Mucosa of stomach (tissue), 1 donor: ENCODE results near the gene SIRPG.
"Not testable (repeated sequence)": the region's sequence is repeated elsewhere in the genome, so short reads cannot be mapped to it uniquely, and the experiment has no call there.

Source experiments
- H3K27me3 ChIP-seq: one replicate; pipeline ENCODE4 v1.7.0; 2013; ENCODE audit warnings: mild to moderate bottlenecking, low read length; ENCODE audit not compliant: control insufficient read depth, insufficient read depth
- H3K36me3 ChIP-seq: one replicate; pipeline ENCODE4 v1.7.0; 2013; ENCODE audit warnings: low read length; ENCODE audit not compliant: control insufficient read depth, insufficient read depth
- H3K4me1 ChIP-seq: one replicate; pipeline ENCODE4 v1.7.0; 2013; ENCODE audit warnings: mild to moderate bottlenecking, low read length; ENCODE audit not compliant: control insufficient read depth, insufficient read depth
- H3K4me3 ChIP-seq: one replicate; pipeline ENCODE4 v1.7.0; 2013; ENCODE audit warnings: low read length
- H3K9ac ChIP-seq: one replicate; pipeline ENCODE4 v1.7.0; 2013; ENCODE audit warnings: mild to moderate bottlenecking, low read length, moderate library complexity
- H3K9me3 ChIP-seq: one replicate; pipeline ENCODE4 v1.7.0; 2013; ENCODE audit warnings: mild to moderate bottlenecking, low read length, moderate library complexity; ENCODE audit not compliant: control insufficient read depth
- donor health status: Pancreatic carcinoma.

SIRPG gene

GRCh38 chr20:1657556-1658334, at the start of gene SIRPG:
SIRPG (minus strand) TSS chr20:1657779; CDS start chr20:1657714, 65 bp downstream.
- Histone ChIP-seq H3K9ac (no peak within 1 kb of the TSS), H3K27me3 (no peaks in the 10 kb centered on the region), H3K4me1 (no peaks in the 10 kb centered on the region), H3K4me3 (no peak within 1 kb of the TSS), H3K36me3 (no peaks in the 10 kb centered on the region), H3K9me3 (no peaks in the 10 kb centered on the region)

- H3K27me3 ChIP-seq, H3K9me3 ChIP-seq, H3K4me3 ChIP-seq, H3K9ac ChIP-seq, H3K4me1 ChIP-seq, H3K36me3 ChIP-seq: not testable (repeated sequence)
Measured at GRCh38 chr20:1706887-1707286, 49.3 kb upstream of the SIRPG start.

- no peaks in the 10 kb centered on the region for H3K36me3 ChIP-seq
- H3K27me3 ChIP-seq, result no peaks in the 10 kb centered on the region
- no peaks in the 10 kb centered on the region for H3K9me3 ChIP-seq
- H3K4me1 ChIP-seq, result no peaks in the 10 kb centered on the region
- no peak overlapping the region for H3K9ac ChIP-seq
- H3K4me3 ChIP-seq, result no peak overlapping the region
Measured at GRCh38 chr20:1706079-1706478, 48.5 kb upstream of the SIRPG start.

GRCh38 chr20:1702855-1703254, 45.3 kb upstream of the SIRPG start:
- no peaks in the 10 kb centered on the region for H3K36me3 ChIP-seq
- H3K4me1 ChIP-seq, result no peaks in the 10 kb centered on the region
- no peaks in the 10 kb centered on the region for H3K27me3 ChIP-seq
- no peak overlapping the region for H3K9ac ChIP-seq
- H3K4me3 ChIP-seq, result no peak overlapping the region
- H3K9me3 ChIP-seq, result no peaks in the 10 kb centered on the region

- H3K36me3 ChIP-seq, result no peaks in the 10 kb centered on the region
- no peak overlapping the region for H3K9ac ChIP-seq
- no peaks in the 10 kb centered on the region for H3K27me3 ChIP-seq
- no peaks in the 10 kb centered on the region for H3K9me3 ChIP-seq
- no peak overlapping the region for H3K4me3 ChIP-seq
- H3K4me1 ChIP-seq, result no peaks in the 10 kb centered on the region
Measured at GRCh38 chr20:1702328-1702727, 44.7 kb upstream of the SIRPG start.

GRCh38 chr20:1700990-1701389, 43.4 kb upstream of the SIRPG start:
- H3K9ac ChIP-seq, result no peak overlapping the region
- no peaks in the 10 kb centered on the region for H3K36me3 ChIP-seq
- H3K9me3 ChIP-seq, result no peaks in the 10 kb centered on the region
- no peaks in the 10 kb centered on the region for H3K4me1 ChIP-seq
- no peak overlapping the region for H3K4me3 ChIP-seq
- H3K27me3 ChIP-seq, result no peaks in the 10 kb centered on the region

- no peaks in the 10 kb centered on the region for H3K9me3 ChIP-seq
Measured at GRCh38 chr20:1697592-1697991, 40.0 kb upstream of the SIRPG start.

GRCh38 chr20:1696521-1697209, 39.1 kb upstream of the SIRPG start:
- no peaks in the 10 kb centered on the region for H3K4me1 ChIP-seq
- no peaks in the 10 kb centered on the region for H3K36me3 ChIP-seq
- no peaks in the 10 kb centered on the region for H3K27me3 ChIP-seq
- H3K9ac ChIP-seq, result no peak overlapping the region
- H3K9me3 ChIP-seq, result no peaks in the 10 kb centered on the region
- no peak overlapping the region for H3K4me3 ChIP-seq

More at GRCh38 chr20:1697592-1697991, 40.0 kb upstream of the SIRPG start:
- Histone ChIP-seq H3K4me1 (no peaks in the 10 kb centered on the region), H3K36me3 (no peaks in the 10 kb centered on the region), H3K27me3 (no peaks in the 10 kb centered on the region), H3K4me3 (no peak overlapping the region), H3K9ac (no peak overlapping the region)

- H3K4me3 ChIP-seq, result no peak overlapping the region
- H3K36me3 ChIP-seq, result no peaks in the 10 kb centered on the region
Measured at GRCh38 chr20:1694672-1695071, 37.1 kb upstream of the SIRPG start.

GRCh38 chr20:1693427-1693826, 35.8 kb upstream of the SIRPG start:
- H3K4me1 ChIP-seq, result no peaks in the 10 kb centered on the region
- no peak overlapping the region for H3K4me3 ChIP-seq
- H3K9ac ChIP-seq, result no peak overlapping the region
- H3K27me3 ChIP-seq, result no peaks in the 10 kb centered on the region
- H3K36me3 ChIP-seq, result no peaks in the 10 kb centered on the region
- H3K9me3 ChIP-seq, result no peaks in the 10 kb centered on the region

More at GRCh38 chr20:1694672-1695071, 37.1 kb upstream of the SIRPG start:
- no peak overlapping the region for H3K9ac ChIP-seq
- H3K27me3 ChIP-seq, result no peaks in the 10 kb centered on the region
- H3K9me3 ChIP-seq, result no peaks in the 10 kb centered on the region
- no peaks in the 10 kb centered on the region for H3K4me1 ChIP-seq

GRCh38 chr20:1689721-1690120, 32.1 kb upstream of the SIRPG start:
- Histone ChIP-seq H3K9ac (no peak overlapping the region), H3K4me3 (no peak overlapping the region), H3K27me3 (no peaks in the 10 kb centered on the region), H3K9me3 (no peaks in the 10 kb centered on the region), H3K36me3 (no peaks in the 10 kb centered on the region), H3K4me1 (no peaks in the 10 kb centered on the region)

- Histone ChIP-seq H3K4me1 (no peaks in the 10 kb centered on the region), H3K9ac (no peak overlapping the region), H3K4me3 (no peak overlapping the region), H3K27me3 (no peaks in the 10 kb centered on the region), H3K9me3 (no peaks in the 10 kb centered on the region), H3K36me3 (no peaks in the 10 kb centered on the region)
Measured at GRCh38 chr20:1688886-1689538, 31.4 kb upstream of the SIRPG start.
